Astrocyte (in vitro differentiated cells and primary cell): ENCODE data around the gene ARMH3.

Experiments
- EZH2 ChIP-seq: IDR thresholded peaks from 2 replicates; pipeline ENCODE4 v1.6.1; 2012; ENCODE audit warnings: mild to moderate bottlenecking, low read length, inconsistent platforms; ENCODE audit not compliant: insufficient read depth
- TF ChIP-seq, protein P1 (sequence below): IDR thresholded peaks from 2 replicates; pipeline ENCODE4 v1.5.1; 2011; ENCODE audit warnings: low read depth, mild to moderate bottlenecking, inconsistent platforms, low read length, moderate library complexity; ENCODE audit not compliant: insufficient read depth

DNA sequence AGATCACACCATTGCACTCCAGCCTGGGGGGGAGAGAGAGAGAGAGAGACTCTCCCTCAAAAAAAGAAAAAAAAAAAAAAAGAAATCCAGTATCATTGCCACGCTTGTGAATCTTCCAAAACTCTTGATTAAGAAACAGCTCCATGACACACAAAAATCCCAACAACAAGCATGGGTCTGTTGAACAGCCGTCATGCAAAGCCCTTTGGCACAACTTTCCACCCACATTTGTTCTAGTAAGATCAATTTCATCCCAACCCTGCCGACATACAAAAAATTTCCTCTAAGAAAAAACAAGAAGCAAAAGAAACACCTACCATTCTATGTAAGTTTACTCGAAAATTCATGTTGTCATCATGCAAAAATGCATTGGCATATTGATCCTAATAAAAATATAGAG is 62.8 kb downstream of the ARMH3 start:
- no peak for TF ChIP-seq EZH2
- TF ChIP-seq, protein P1, sequence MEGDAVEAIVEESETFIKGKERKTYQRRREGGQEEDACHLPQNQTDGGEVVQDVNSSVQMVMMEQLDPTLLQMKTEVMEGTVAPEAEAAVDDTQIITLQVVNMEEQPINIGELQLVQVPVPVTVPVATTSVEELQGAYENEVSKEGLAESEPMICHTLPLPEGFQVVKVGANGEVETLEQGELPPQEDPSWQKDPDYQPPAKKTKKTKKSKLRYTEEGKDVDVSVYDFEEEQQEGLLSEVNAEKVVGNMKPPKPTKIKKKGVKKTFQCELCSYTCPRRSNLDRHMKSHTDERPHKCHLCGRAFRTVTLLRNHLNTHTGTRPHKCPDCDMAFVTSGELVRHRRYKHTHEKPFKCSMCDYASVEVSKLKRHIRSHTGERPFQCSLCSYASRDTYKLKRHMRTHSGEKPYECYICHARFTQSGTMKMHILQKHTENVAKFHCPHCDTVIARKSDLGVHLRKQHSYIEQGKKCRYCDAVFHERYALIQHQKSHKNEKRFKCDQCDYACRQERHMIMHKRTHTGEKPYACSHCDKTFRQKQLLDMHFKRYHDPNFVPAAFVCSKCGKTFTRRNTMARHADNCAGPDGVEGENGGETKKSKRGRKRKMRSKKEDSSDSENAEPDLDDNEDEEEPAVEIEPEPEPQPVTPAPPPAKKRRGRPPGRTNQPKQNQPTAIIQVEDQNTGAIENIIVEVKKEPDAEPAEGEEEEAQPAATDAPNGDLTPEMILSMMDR: no peak
